ENCODE measurements around the gene PIK3R1. TPM values are rescaled to one million over a fixed set of nuclear protein-coding genes. Genes with fewer than 3 reads are reported as not detected.

Gene PIK3R1
- total RNA-seq, 1 experiment from 2014 or later = 11.3 TPM

DNA sequence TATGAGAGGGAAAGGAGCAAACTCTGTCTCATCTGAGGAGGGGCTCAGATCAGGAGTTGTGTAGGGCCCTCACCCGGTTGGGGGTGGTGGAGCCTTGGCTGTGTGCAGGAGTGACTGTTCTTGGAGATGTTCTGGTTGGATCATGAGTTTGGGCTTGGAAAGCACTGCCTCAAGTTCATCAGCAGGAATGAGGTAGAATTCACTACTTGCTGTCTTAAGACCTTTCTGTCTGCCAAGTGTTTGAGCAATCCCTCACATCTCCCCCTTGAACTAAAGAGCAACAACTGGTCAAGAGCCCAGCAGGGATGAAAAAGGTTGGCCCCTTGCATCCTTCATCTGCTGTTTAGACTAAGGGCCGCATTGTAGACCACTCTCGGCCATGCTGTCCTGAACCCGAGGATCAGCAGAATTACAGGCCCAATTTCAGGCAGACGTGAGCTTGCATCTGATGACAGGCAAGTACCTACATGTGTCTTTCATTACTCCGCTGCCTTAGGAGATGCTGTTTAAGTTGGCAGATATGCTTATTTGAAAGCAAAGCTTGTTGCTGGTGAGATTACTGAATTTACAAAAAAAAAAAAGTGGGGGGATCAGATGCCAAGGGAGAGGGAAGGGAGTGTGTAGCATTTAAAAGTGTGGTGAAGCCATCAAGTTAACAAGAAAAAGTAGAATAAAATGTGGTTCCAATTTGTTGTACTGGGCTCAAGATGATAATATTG is 36.4 kb downstream of the PIK3R1 start:
- Histone ChIP-seq H4K5ac (ENCODE audit: insufficient read length, low read depth, low read length) (no peak overlapping the region), H2AK5ac (ENCODE audit: insufficient read length, low read length) (no peak overlapping the region), H2BK120ac (ENCODE audit: low read depth, low read length, poor library complexity, severe bottlenecking) (no peak overlapping the region), H3K9me3 (ENCODE audit: control insufficient read depth, low read depth, low read length) (no peaks in the 10 kb centered on the region), H2BK15ac (ENCODE audit: low read depth, low read length) (no peak overlapping the region), H3K23ac (ENCODE audit: insufficient read length, low read depth, low read length) (no peak overlapping the region), H3K18ac (ENCODE audit: insufficient read length, low read depth, low read length) (no peak overlapping the region), H3K4ac (ENCODE audit: low read depth, low read length) (no peak overlapping the region), H4K20me1 (ENCODE audit: control insufficient read depth, insufficient read depth, insufficient read length) (no peaks in the 10 kb centered on the region), H4K91ac (ENCODE audit: insufficient read length, low read depth, low read length) (no peak overlapping the region), H3K9ac (ENCODE audit: extremely low read depth, insufficient read length, low read length) (no peak overlapping the region), H3K79me1 (ENCODE audit: insufficient read depth, low read depth, low read length, poor library complexity, severe bottlenecking) (no peaks in the 10 kb centered on the region), H4K8ac (replicated peaks; ENCODE audit: insufficient read length, low read depth, low read length) (no peak overlapping the region), H3K27me3 (ENCODE audit: insufficient read depth, low read length) (no peaks in the 10 kb centered on the region), H3K4me2 (ENCODE audit: insufficient read depth, insufficient read length, low read length) (no peak overlapping the region), H3K79me2 (ENCODE audit: insufficient read depth, low read length) (no peaks in the 10 kb centered on the region), H3K27ac (ENCODE audit: insufficient read length, low read depth, low read length) (no peak overlapping the region), H2BK12ac (ENCODE audit: insufficient read length, low read depth, low read length) (no peak overlapping the region), H3K14ac (ENCODE audit: insufficient read depth, low read length) (no peak overlapping the region), H2BK5ac (ENCODE audit: insufficient read length, low read length) (no peak overlapping the region), H2AFZ (ENCODE audit: low read length) (no peak overlapping the region), H3K56ac (ENCODE audit: insufficient read length, low read depth, low read length) (no peak overlapping the region), H3K23me2 (ENCODE audit: insufficient read length, low read depth, low read length, poor library complexity, severe bottlenecking) (no peaks in the 10 kb centered on the region), H3K4me1 (ENCODE audit: insufficient read depth, low read length) (peaks cover 11% of the 10 kb centered on the region; the same call in 1 of the 2 replicates), H3T11ph (ENCODE audit: low read length) (no peak overlapping the region), H2BK20ac (ENCODE audit: low read depth, low read length, poor library complexity, severe bottlenecking) (no peak overlapping the region)
- Mint-ChIP-seq H3K4me1 (peaks cover 33 to 38% of the 10 kb centered on the region in 2 experiments), H3K9me3 (no peaks in the 10 kb centered on the region), H3K4me3 (no peak overlapping the region), H3K27ac (no peak overlapping the region), H3K36me3 (ENCODE audit: insufficient read depth in 1 of 3, low read depth in 3 of 3) (no peaks in the 10 kb centered on the region), H3K27me3 (ENCODE audit: low read depth) (no peaks in the 10 kb centered on the region)
- no peak for DNase-seq
- no CpG with 5 or more reads among the region's 6 CpGs for WGBS (ENCODE audit: extremely low coverage, insufficient read length, low lambda C conversion rate)
- TF ChIP-seq, protein P1, sequence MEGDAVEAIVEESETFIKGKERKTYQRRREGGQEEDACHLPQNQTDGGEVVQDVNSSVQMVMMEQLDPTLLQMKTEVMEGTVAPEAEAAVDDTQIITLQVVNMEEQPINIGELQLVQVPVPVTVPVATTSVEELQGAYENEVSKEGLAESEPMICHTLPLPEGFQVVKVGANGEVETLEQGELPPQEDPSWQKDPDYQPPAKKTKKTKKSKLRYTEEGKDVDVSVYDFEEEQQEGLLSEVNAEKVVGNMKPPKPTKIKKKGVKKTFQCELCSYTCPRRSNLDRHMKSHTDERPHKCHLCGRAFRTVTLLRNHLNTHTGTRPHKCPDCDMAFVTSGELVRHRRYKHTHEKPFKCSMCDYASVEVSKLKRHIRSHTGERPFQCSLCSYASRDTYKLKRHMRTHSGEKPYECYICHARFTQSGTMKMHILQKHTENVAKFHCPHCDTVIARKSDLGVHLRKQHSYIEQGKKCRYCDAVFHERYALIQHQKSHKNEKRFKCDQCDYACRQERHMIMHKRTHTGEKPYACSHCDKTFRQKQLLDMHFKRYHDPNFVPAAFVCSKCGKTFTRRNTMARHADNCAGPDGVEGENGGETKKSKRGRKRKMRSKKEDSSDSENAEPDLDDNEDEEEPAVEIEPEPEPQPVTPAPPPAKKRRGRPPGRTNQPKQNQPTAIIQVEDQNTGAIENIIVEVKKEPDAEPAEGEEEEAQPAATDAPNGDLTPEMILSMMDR (conservative IDR thresholded peaks at IDR 0.05) = no peak

Measured in H9 (cell line).